ENCODE data around the gene PTPN3. TPM values are rescaled to one million over a fixed set of nuclear protein-coding genes. Genes with fewer than 3 reads are reported as not detected.

PTPN3 gene
- total and polyA plus RNA-seq, 5 donors from 2014 or later, result 0.03 to 0.47 (median 0.21) TPM; not detected in 1

DNA sequence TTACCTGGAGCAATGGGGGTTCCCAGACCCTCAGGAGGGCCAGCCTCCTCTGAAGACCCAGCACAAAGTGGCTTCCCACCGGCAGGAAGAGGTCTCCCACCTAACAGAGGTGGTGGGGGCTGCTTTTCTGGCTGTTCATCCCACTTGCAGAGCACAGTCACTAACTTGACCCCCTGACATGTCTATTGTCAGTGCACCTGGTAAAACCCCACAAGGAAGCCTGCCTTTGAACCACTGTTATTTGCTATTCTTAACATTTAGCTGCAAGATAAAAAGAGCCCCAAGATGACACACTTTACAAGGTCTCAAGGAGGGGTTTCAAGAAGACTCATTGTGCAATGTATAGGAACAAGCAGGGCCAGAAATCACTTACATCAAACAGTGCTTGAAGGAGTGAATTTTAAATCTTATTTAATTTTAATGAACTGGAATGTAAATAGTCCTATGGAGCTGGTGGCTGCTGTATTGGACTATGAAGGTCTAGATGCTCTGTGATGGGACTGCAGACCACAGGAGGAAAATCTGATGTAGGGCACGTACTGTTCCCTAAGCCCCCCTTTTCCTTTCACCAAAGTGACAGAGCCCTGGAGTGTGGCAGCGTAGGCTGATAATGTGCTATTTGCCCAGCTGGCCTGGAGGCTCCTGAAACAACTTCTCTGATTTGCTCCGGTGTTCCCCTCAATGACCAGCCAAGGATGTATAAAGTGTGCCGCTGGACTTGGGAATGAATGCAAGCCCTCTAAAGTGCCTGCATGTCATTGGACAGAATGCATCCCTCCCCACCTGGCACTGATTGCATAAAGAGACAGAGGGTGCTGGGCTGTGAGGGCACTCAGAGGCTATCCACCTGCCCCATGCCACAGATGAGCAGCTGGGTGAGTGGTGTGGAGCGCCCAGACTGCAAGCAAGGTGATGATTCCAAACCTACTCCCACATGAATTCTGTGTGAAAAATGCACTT, 80.2 kb downstream of the PTPN3 start:
- Histone ChIP-seq H3K4me3 (ENCODE audit: low read depth, low read length) (no peak overlapping the region), H3K36me3 (ENCODE audit: control insufficient read depth, insufficient read depth, low read length) (no peaks in the 10 kb centered on the region), H3K9me3 (ENCODE audit: control insufficient read depth in 2 of 2, low read length in 2 of 2) (no peaks in the 10 kb centered on the region), H3K27me3 (ENCODE audit: control insufficient read depth, insufficient read depth, low read length) (no peaks in the 10 kb centered on the region), H3K27ac (ENCODE audit: insufficient read depth, low read length, poor library complexity, severe bottlenecking) (no peak overlapping the region), H3K4me1 (ENCODE audit: control insufficient read depth, insufficient read depth, low read length, poor library complexity, severe bottlenecking) (peaks cover 7% of the 10 kb centered on the region)
- H3K27me3 Mint-ChIP-seq, result no peaks in the 10 kb centered on the region
- H3K4me1 Mint-ChIP-seq, result peaks cover 0 to 23% (median 11%) of the 10 kb centered on the region in 4 donors
- no peaks in the 10 kb centered on the region for H3K36me3 Mint-ChIP-seq
- H3K9me3 Mint-ChIP-seq, result peaks cover 0 to 3% (median 0%) of the 10 kb centered on the region in 7 donors
- no peak for DNase-seq
- H3K27ac Mint-ChIP-seq, result peak overlapping the region in 2 of 3 donors; percentile 27 to 70
- H3K4me3 Mint-ChIP-seq, result peak overlapping the region in 2 of 4 donors; percentile 20 to 49
- no peak for ATAC-seq (ENCODE audit: low read depth in 2 of 2)

DNA sequence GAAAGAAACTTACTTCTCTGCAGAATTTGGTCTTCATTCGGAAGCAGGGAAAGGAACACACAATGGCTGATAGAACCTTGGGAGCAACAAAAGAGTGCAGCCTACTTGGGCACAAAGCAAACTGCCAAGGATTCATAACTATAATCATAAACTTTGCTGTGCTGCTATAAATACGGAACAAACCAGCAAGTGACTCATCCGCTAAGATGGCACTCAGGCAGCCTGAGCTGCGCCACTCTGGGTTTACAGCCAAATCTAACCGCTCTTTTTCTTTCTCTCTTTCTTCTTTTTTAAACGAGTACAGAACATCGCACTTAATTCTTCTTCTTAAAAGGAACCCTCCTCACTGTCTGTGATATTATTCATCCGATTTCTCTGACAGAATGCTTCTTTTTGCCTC, 81.1 kb downstream of the PTPN3 start:
- DNase-seq (peak in 1 of 3 donors; percentile 28), ATAC-seq (ENCODE audit: low read depth in 2 of 2) (no peak)
- Mint-ChIP-seq H3K27ac (peak overlapping the region; percentile 27 to 88 (median 70)), H3K9me3 (peaks cover 0 to 3% (median 0%) of the 10 kb centered on the region in 7 donors), H3K36me3 (no peaks in the 10 kb centered on the region), H3K4me3 (peak overlapping the region in 2 of 4 donors; percentile 20 to 49), H3K27me3 (no peaks in the 10 kb centered on the region), H3K4me1 (peaks cover 0 to 26% (median 11%) of the 10 kb centered on the region in 4 donors)
- Histone ChIP-seq H3K36me3 (ENCODE audit: control insufficient read depth, insufficient read depth, low read length) (no peaks in the 10 kb centered on the region), H3K4me3 (ENCODE audit: low read depth, low read length) (peak overlapping the region; percentile 41), H3K27me3 (ENCODE audit: control insufficient read depth, insufficient read depth, low read length) (no peaks in the 10 kb centered on the region), H3K27ac (ENCODE audit: insufficient read depth, low read length, poor library complexity, severe bottlenecking) (no peak overlapping the region), H3K4me1 (ENCODE audit: control insufficient read depth, insufficient read depth, low read length, poor library complexity, severe bottlenecking) (peaks cover 7% of the 10 kb centered on the region), H3K9me3 (ENCODE audit: control insufficient read depth in 2 of 2, low read length in 2 of 2) (no peaks in the 10 kb centered on the region)

DNA sequence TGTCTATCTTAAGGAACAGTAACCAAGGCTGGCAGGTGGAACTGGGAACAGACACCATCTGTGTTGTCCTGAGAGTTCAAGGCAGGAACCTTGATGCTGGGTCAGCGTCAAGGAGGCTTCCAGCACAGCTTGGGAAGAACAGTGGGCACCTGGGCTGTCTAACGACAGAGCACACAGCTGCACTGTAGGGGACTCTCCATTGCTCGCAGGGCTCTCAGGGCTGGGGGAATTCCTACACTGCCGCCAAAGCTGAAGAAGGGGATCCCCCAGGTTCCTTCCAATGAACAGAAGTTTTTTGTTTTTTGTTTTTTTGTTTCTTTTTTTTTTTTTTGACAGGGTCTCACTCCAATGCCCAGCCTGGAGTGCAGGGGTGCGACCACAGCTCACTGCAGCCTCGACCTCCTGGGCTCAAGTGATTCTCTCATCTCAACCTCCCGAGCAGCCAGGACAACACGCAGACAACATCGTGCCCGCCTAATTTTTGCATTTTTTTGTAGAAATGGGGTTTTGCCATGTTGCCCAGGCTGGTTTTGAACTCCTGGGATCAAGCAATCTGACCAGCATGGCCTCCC, 81.9 kb downstream of the PTPN3 start:
- Mint-ChIP-seq H3K27ac (peak overlapping the region in 1 of 3 donors; percentile 20), H3K36me3 (no peaks in the 10 kb centered on the region), H3K4me3 (peak overlapping the region in 1 of 4 donors; percentile 6), H3K9me3 (peaks cover 0 to 3% (median 0%) of the 10 kb centered on the region in 7 donors), H3K4me1 (peaks cover 0 to 34% (median 16%) of the 10 kb centered on the region in 4 donors), H3K27me3 (no peaks in the 10 kb centered on the region)
- ATAC-seq (ENCODE audit: low read depth in 2 of 2) (peak in 1 of 2 donors; percentile 28), DNase-seq (no peak)
- peaks cover 7% of the 10 kb centered on the region for H3K4me1 ChIP-seq (ENCODE audit: control insufficient read depth, insufficient read depth, low read length, poor library complexity, severe bottlenecking)
- no peaks in the 10 kb centered on the region for H3K9me3 ChIP-seq (ENCODE audit: control insufficient read depth in 2 of 2, low read length in 2 of 2)
- peak overlapping the region; percentile 23 for H3K4me3 ChIP-seq (ENCODE audit: low read depth, low read length)
- no peaks in the 10 kb centered on the region for H3K27me3 ChIP-seq (ENCODE audit: control insufficient read depth, insufficient read depth, low read length)
- no peaks in the 10 kb centered on the region for H3K36me3 ChIP-seq (ENCODE audit: control insufficient read depth, insufficient read depth, low read length)
- no peak overlapping the region for H3K27ac ChIP-seq (ENCODE audit: insufficient read depth, low read length, poor library complexity, severe bottlenecking)

DNA sequence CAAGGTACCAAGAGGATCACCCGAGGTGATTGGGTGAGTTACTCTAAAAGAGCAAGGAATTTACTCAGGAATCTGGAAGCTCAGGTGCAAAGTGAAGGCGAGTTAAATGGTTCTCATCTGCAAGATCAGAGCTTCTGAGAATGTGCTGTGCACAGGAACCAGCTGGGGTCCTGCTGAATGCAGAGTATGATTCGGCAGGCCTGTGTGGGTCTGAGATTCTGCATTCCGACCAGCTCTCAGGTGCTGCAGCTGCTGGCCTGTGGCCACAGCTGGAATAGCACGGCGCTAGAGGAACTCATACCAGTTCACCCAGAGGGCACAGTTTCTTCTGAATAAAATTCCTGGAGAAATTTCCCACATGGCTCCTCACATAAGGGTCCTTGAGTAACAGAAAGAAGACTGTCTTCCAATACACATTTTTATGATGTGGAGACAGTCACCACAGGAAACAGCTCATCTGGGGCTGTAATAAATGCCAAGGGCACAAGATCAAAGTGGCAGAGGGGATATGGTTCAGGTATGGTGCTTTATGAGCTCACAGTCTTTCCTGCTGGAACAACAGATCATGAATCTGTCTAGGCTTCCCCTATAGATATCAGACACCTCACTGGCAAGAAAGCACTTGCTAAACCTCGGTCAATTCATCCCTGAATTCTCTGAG, 83.9 kb downstream of the PTPN3 start:
- H3K4me3 Mint-ChIP-seq, result no peak overlapping the region
- H3K36me3 Mint-ChIP-seq, result no peaks in the 10 kb centered on the region
- no peaks in the 10 kb centered on the region for H3K27me3 Mint-ChIP-seq
- no peaks in the 10 kb centered on the region for H3K27me3 ChIP-seq (ENCODE audit: control insufficient read depth, insufficient read depth, low read length)
- peaks cover 0 to 3% (median 0%) of the 10 kb centered on the region in 7 donors for H3K9me3 Mint-ChIP-seq
- ATAC-seq (ENCODE audit: low read depth in 2 of 2) (no peak), DNase-seq (no peak)
- no peak overlapping the region for H3K27ac ChIP-seq (ENCODE audit: insufficient read depth, low read length, poor library complexity, severe bottlenecking)
- no peak overlapping the region for H3K4me3 ChIP-seq (ENCODE audit: low read depth, low read length)
- peaks cover 0 to 37% (median 16%) of the 10 kb centered on the region in 4 donors for H3K4me1 Mint-ChIP-seq
- peaks cover 7% of the 10 kb centered on the region for H3K4me1 ChIP-seq (ENCODE audit: control insufficient read depth, insufficient read depth, low read length, poor library complexity, severe bottlenecking)
- H3K27ac Mint-ChIP-seq, result no peak overlapping the region
- no peaks in the 10 kb centered on the region for H3K9me3 ChIP-seq (ENCODE audit: control insufficient read depth in 2 of 2, low read length in 2 of 2)
- no peaks in the 10 kb centered on the region for H3K36me3 ChIP-seq (ENCODE audit: control insufficient read depth, insufficient read depth, low read length)

DNA sequence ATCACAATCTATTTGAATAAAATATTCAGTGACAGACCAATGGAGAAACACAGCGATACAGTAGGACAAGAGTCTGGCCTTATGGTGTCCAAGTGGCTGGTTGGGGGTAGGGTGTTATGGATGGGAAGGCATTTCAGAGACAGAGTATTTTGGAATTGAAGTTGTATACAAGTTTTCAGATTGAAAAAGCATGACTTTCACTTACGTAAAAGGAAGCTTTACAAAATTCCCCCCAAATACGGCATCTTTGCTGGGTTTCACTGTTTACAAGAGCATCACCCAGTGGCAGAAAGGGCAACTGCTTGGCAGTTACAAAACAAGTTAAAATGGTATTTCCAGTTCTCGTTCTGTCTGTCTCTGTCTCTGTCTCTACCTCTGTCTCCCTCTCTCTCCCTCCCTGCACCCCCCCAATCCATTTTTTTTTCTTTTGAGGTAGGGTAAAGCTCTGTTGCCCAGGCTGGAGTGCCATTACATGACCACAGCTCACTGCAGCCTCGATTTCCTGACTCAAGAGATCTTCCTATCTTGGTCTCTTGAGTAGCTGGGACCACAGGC, 86.2 kb downstream of the PTPN3 start:
- H3K4me1 ChIP-seq (ENCODE audit: control insufficient read depth, insufficient read depth, low read length, poor library complexity, severe bottlenecking), result peaks cover 7% of the 10 kb centered on the region
- ATAC-seq (ENCODE audit: low read depth in 2 of 2), result no peak

DNA sequence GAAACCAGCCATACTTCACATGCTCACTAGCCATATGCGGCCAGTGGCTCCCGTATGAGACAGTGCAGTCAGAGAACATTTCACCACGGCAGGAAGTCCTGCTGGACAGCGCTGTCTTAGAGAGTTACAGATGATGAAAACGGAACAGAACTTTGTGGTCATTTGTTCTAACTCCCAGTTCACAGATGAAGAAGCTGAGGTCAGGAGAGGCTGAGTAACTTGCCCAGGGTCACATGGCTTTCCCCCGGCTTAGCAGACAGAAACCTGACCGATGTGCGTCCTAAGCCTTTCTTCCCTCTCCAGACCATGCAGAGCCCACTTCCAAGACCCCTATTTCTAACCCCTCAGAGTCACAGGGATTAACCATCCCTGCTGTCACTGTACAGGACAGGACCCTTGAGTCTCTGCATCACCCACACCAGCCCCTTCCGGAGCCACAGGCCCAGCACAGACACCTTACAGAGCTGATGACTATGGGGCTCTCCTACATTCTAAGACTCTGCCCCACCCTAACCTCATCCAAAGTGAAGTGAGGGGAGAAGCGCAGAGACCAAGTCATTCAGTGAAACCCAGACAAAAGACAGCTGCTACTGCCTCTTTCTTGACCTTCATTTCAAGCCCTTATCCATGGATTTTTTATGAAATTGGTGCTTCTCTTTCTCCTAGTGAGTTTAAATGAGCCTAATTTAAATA, 86.9 kb downstream of the PTPN3 start:
- ATAC-seq (ENCODE audit: low read depth in 2 of 2), result peak in 1 of 2 donors; percentile 13
- no peaks in the 10 kb centered on the region for H3K27me3 ChIP-seq (ENCODE audit: control insufficient read depth, insufficient read depth, low read length)
- H3K4me3 ChIP-seq (ENCODE audit: low read depth, low read length), result peak overlapping the region; percentile 33
- H3K36me3 Mint-ChIP-seq, result no peaks in the 10 kb centered on the region
- H3K4me1 Mint-ChIP-seq, result peaks cover 0 to 25% (median 10%) of the 10 kb centered on the region in 4 donors
- H3K9me3 ChIP-seq (ENCODE audit: control insufficient read depth in 2 of 2, low read length in 2 of 2), result no peaks in the 10 kb centered on the region
- H3K27ac ChIP-seq (ENCODE audit: insufficient read depth, low read length, poor library complexity, severe bottlenecking), result no peak overlapping the region
- H3K27ac Mint-ChIP-seq, result no peak overlapping the region
- no peaks in the 10 kb centered on the region for H3K9me3 Mint-ChIP-seq
- H3K4me1 ChIP-seq (ENCODE audit: control insufficient read depth, insufficient read depth, low read length, poor library complexity, severe bottlenecking), result peaks cover 5% of the 10 kb centered on the region
- no peak for DNase-seq
- peak overlapping the region in 1 of 4 donors; percentile 13 for H3K4me3 Mint-ChIP-seq
- H3K27me3 Mint-ChIP-seq, result no peaks in the 10 kb centered on the region
- no peaks in the 10 kb centered on the region for H3K36me3 ChIP-seq (ENCODE audit: control insufficient read depth, insufficient read depth, low read length)

More for the DNA sequence above, 86.2 kb downstream of the PTPN3 start:
- no peaks in the 10 kb centered on the region for H3K9me3 Mint-ChIP-seq
- peak in 2 of 3 donors; percentile 25 to 62 for DNase-seq
- no peak overlapping the region for H3K27ac Mint-ChIP-seq
- Histone ChIP-seq H3K4me3 (ENCODE audit: low read depth, low read length) (peak overlapping the region; percentile 33), H3K9me3 (ENCODE audit: control insufficient read depth in 2 of 2, low read length in 2 of 2) (no peaks in the 10 kb centered on the region), H3K27me3 (ENCODE audit: control insufficient read depth, insufficient read depth, low read length) (no peaks in the 10 kb centered on the region), H3K27ac (ENCODE audit: insufficient read depth, low read length, poor library complexity, severe bottlenecking) (no peak overlapping the region), H3K36me3 (ENCODE audit: control insufficient read depth, insufficient read depth, low read length) (no peaks in the 10 kb centered on the region)
- no peaks in the 10 kb centered on the region for H3K27me3 Mint-ChIP-seq
- no peaks in the 10 kb centered on the region for H3K36me3 Mint-ChIP-seq
- H3K4me1 Mint-ChIP-seq, result peaks cover 0 to 30% (median 10%) of the 10 kb centered on the region in 4 donors
- H3K4me3 Mint-ChIP-seq, result peak overlapping the region in 2 of 4 donors; percentile 12 to 54

Data from CD4-positive, CD25-positive, alpha-beta regulatory T cell (primary cell).